ENCODE data around the gene NRXN3.

- TF ChIP-seq CTCF (IDR thresholded peaks at IDR 0.05; ENCODE audit: low read length), result no peak
- no peak for TF ChIP-seq EZH2 (IDR thresholded peaks at IDR 0.05; ENCODE audit: borderline replicate concordance, low read length)
Observed at GRCh38 chr14:79570648-79571047, 1400.5 kb downstream of the NRXN3 start.

Measured in OCI-LY1 (cell line).